Heart left ventricle (tissue), 13 donors: ENCODE data around the gene GPR153.

Experiments
- CTCF ChIP-seq, 12 donors: fragments of 200-600 bp; sonication (generic) in 4 of 12; IDR thresholded peaks; one replicate each; pipeline versions ENCODE4 v1.5.0 to v1.8.0; 2018 to 2022; ENCODE audit warnings: antibody characterized with exemption in 12 of 12, mild to moderate bottlenecking in 5 of 12
- POLR2A ChIP-seq, 2 donors: fragments of 450-650 bp; IDR thresholded peaks; one replicate each; pipeline ENCODE4 v1.6.1; 2017; ENCODE audit warnings: antibody characterized with exemption in 2 of 2, mild to moderate bottlenecking in 2 of 2, moderate library complexity in 2 of 2
- donor health status: ischemic (EF 13 %, LVEDD 7.1; RV severe dilation, severe dysfunction).
- donor health status: DM: no; HTN: yes; CAD: no.
- donor health status: DM: no; HTN: no; CAD: no.
- donor health status: ischemic (EF 25% LVEDD 6.9; RV normal size, moderate dysfunction).
- donor health status: ischemic (EF 25% LVEDD 5.7; RV mildly dilated, moderate dysfunction).
- donor health status: ischemic (EF 35%, LVEDD 5.7; RV mildly dilated, moderate dysfunction).
- donor health status: nonischemic (EF 11% LVEDD 7.7; RV severe dilation, severe dysfunction).
- donor health status: DM: yes; HTN: yes; CAD: no.
- donor health status: PGD.
- donor health status: ischemic (EF 29% LVEDD 5.4; RV normal size, mild dysfunction).
- donor health status: nonischemic (EF 23%, LVEDD 6.1; RV moderate dilation, normal function).

GRCh38 chr1:6248161-6248776, 12.6 kb downstream of the GPR153 start:
- no peak for TF ChIP-seq POLR2A (IDR thresholded peaks at IDR 0.05)
- TF ChIP-seq CTCF (IDR thresholded peaks at IDR 0.05) = no peak
